HepG2 (cell line): Measurements from ENCODE around the gene MAIP1. TPM values are rescaled to one million over a fixed set of nuclear protein-coding genes. Genes with fewer than 3 reads are reported as not detected.

Experiments used
- CEBPZ ChIP-seq: IDR thresholded peaks from 2 replicates; pipeline ENCODE4 v1.6.1; 2012; ENCODE audit warnings: low read length, improper control_type of control experiment
- PATZ1 ChIP-seq: sonication (generic); formaldehyde crosslinking; IDR thresholded peaks from 2 replicates; pipeline ENCODE4 v1.4.0; 2020; ENCODE audit warnings: missing genetic modification reagents
- PAX8 ChIP-seq: sonication (generic); formaldehyde crosslinking; IDR thresholded peaks from 2 replicates; pipeline ENCODE4 v1.8.0; 2022; ENCODE audit warnings: mild to moderate bottlenecking, missing genetic modification reagents, borderline replicate concordance
- USF2 ChIP-seq, 2 experiments: sonication (generic) in 1 of 2; formaldehyde crosslinking in 1 of 2; IDR thresholded peaks; 2 replicates each; pipeline versions ENCODE4 v1.5.1 to v1.6.1; 2011 to 2020; ENCODE audit warnings: borderline replicate concordance in 1 of 2, low read depth in 1 of 2, low read length in 1 of 2, mild to moderate bottlenecking in 1 of 2, missing genetic modification reagents in 1 of 2, moderate library complexity in 1 of 2
- ZBTB42 ChIP-seq: sonication (generic); formaldehyde crosslinking; IDR thresholded peaks from 2 replicates; pipeline ENCODE4 v1.5.0; 2020; ENCODE audit warnings: mild to moderate bottlenecking, missing genetic modification reagents
- ZBTB46 ChIP-seq: sonication (generic); formaldehyde crosslinking; IDR thresholded peaks from 2 replicates; pipeline ENCODE4 v1.4.0; 2020; ENCODE audit warnings: mild to moderate bottlenecking, missing genetic modification reagents, borderline replicate concordance
- ZNF574 ChIP-seq: sonication (generic); formaldehyde crosslinking; IDR thresholded peaks from 2 replicates; pipeline ENCODE4 v1.4.0; 2020; ENCODE audit warnings: missing genetic modification reagents
- ZNF646 ChIP-seq: sonication (generic); formaldehyde crosslinking; IDR thresholded peaks from 2 replicates; pipeline ENCODE4 v1.9.0; 2021; ENCODE audit warnings: mild to moderate bottlenecking, missing genetic modification reagents
- polyA plus RNA-seq, 8 experiments: library from polyadenylated mRNA; depleted of rRNA in 3 of 8; stranded (reverse) in 7 of 8; unstranded in 1 of 8; fragments of >200 nt; fragmentation: Illumina TruSeq in 4 of 8; extraction: Trizol in 4 of 8; gene quantifications; 2 replicates each; pipeline versions ENCODE4 v1.2.1 to v1.2.3, GENCODE V29; 2011 to 2016; ENCODE audit warnings: low read depth in 4 of 8, missing spikeins in 1 of 8, mixed read lengths in 1 of 8; ENCODE audit not compliant: insufficient read depth in 1 of 8
- total RNA-seq, 5 experiments: library from RNA; depleted of rRNA; stranded (reverse); fragments of >200 nt; fragmentation: Illumina TruSeq; extraction: Trizol; gene quantifications; 2 replicates each; pipeline ENCODE4 v1.2.3, GENCODE V29; 2016; ENCODE audit warnings: low read depth in 1 of 5

Gene MAIP1
- total and polyA plus RNA-seq, 2 of the 13 experiments (the other 11 are each of a cell fraction or from before 2014, with no cell fraction given) = 22.3 to 72.9 TPM

- no peak for TF ChIP-seq ZNF646 (CRISPR knock-in tag)
- TF ChIP-seq USF2 (IDR thresholded peaks at IDR 0.05; ENCODE audit: low read depth, low read length) = no peak
- no peak for TF ChIP-seq USF2 (CRISPR knock-in tag; IDR thresholded peaks at IDR 0.05; ENCODE audit: borderline replicate concordance)
- TF ChIP-seq ZNF574 = no peak
- no peak for TF ChIP-seq ZBTB46 (CRISPR knock-in tag)
- TF ChIP-seq PATZ1 (CRISPR knock-in tag) = no peak
- no peak for TF ChIP-seq ZBTB42
- TF ChIP-seq PAX8 (CRISPR knock-in tag) = no peak
- no peak for TF ChIP-seq CEBPZ
Measured at GRCh38 chr2:199922856-199923255, 32.5 kb upstream of the MAIP1 start (continued).
